Measurements from ENCODE around the gene POLR3G. TPM values are rescaled to one million over a fixed set of nuclear protein-coding genes. Genes with fewer than 3 reads are reported as not detected.

POLR3G gene
- total and polyA plus RNA-seq, 12 donors, result 0.30 to 2.4 (median 0.93) TPM; not detected in 2

DNA sequence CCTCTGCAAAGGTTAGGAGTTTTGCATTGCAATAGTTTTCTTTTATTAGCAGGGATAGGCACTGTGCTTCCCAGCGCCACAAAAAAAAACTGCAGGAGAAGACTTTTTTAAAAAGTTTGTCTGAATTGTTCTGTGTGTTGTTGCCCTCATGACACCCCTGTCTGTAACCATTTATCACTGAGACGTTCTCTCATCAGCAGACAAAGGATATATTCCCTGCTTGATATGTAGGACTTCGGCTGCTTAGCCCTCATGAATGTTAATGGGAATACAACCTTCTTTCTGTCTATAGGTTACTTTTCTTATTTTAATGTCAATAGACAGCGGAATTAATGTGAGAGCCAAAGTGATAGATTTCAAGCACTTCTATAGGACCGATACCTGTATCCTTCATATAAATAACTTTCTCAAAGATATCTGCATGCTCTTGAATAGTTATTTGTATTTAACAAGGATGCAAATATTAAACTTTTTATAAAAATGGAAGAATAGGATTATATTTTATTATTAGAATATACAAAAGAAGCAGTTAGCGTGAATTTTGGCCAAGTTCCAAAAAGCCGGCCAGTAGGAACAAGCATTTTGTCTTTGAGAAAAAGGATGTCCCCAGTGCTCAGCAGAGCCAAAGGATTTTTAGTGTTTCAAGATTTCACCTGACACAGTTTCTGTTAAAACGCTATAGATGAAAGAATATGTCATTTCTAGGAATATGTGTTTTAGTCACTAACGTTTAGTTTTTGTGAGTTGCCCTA, 56.2 kb downstream of the POLR3G start:
- peak in 4 of 7 donors; percentile 5 to 40 (median 18) for DNase-seq
- Histone ChIP-seq H3K27me3 (no peaks in the 10 kb centered on the region), H3K4me1 (replicated peaks in 1 of 2) (peaks cover 5 to 39% of the 10 kb centered on the region in 2 donors), H3K9me3 (replicated peaks in 1 of 3) (no peaks in the 10 kb centered on the region), H3K36me3 (replicated peaks in 1 of 2) (no peaks in the 10 kb centered on the region), H3K4me3 (peak overlapping the region in 1 of 4 donors; percentile 70), H3K27ac (no peak overlapping the region)
- intact Hi-C loops (cut with DNase I), result loop anchor here in 1 of 2 donors (10.0 kb wide), 1 partner anchor 96 kb away; no protein-coding TSS in a partner anchor
- WGBS, 4 donors, result 42 to 50% (median 44%) methylated on average over 9 of the region's 9 CpGs
- TF ChIP-seq POLR2A (IDR thresholded peaks at IDR 0.05), result no peak
- TF ChIP-seq, protein P1, sequence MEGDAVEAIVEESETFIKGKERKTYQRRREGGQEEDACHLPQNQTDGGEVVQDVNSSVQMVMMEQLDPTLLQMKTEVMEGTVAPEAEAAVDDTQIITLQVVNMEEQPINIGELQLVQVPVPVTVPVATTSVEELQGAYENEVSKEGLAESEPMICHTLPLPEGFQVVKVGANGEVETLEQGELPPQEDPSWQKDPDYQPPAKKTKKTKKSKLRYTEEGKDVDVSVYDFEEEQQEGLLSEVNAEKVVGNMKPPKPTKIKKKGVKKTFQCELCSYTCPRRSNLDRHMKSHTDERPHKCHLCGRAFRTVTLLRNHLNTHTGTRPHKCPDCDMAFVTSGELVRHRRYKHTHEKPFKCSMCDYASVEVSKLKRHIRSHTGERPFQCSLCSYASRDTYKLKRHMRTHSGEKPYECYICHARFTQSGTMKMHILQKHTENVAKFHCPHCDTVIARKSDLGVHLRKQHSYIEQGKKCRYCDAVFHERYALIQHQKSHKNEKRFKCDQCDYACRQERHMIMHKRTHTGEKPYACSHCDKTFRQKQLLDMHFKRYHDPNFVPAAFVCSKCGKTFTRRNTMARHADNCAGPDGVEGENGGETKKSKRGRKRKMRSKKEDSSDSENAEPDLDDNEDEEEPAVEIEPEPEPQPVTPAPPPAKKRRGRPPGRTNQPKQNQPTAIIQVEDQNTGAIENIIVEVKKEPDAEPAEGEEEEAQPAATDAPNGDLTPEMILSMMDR (IDR thresholded peaks at IDR 0.05), result no peak

DNA sequence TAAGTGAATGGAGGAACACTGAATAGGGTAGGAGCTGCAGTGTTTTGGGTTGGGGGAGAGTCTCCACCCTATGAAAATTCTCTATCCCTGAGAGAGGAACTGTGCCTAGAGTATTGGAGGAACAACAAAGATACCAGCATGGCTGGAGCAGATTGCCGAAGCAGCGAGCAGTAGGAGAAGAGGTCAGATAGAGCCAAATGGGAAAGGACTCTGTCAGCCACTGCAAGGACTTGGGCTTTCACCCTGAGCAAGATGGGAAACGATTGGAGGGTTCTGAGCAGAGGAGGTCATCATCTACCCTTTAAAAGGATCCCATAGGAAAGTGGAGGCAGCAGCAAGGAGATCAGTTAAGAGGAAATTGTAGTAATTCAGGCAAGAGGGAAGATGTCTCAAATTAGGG, 59.1 kb downstream of the POLR3G start:
- Histone ChIP-seq H3K4me1 (replicated peaks in 1 of 2) (peaks cover 0 to 13% of the 10 kb centered on the region in 2 donors), H3K4me3 (no peak overlapping the region), H3K9me3 (replicated peaks in 1 of 3) (no peaks in the 10 kb centered on the region), H3K36me3 (replicated peaks in 1 of 2) (no peaks in the 10 kb centered on the region), H3K27me3 (no peaks in the 10 kb centered on the region), H3K27ac (no peak overlapping the region)
- TF ChIP-seq, protein P1 (IDR thresholded peaks at IDR 0.05), result no peak
- TF ChIP-seq POLR2A (IDR thresholded peaks at IDR 0.05), result no peak
- intact Hi-C loops (cut with DNase I), result loop anchor here in 1 of 2 donors (10.0 kb wide), 1 partner anchor 99 kb away; no protein-coding TSS in a partner anchor
- DNase-seq, result no peak
- 56 to 68% (median 64%) methylated on average over 3 of the region's 3 CpGs for WGBS, 4 donors

DNA sequence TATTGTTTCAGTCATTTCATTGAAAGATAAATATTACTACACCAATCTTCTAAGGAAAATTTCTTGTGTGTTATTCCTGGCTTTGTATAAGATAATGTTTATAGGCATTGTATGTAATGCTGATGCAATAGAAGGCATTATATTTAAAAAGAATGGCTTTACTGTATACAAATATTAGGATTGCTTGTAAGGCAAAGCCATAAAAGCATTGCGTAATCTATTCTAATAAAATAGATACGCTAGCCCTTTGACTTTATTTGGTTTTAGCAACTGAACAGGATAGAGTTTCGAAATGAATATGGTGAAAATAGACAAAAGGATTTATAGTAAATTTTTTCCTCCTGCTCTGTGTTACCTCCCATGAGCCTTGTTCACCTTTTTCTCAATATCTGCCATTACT, 60.3 kb downstream of the POLR3G start:
- Histone ChIP-seq H3K4me3 (no peak overlapping the region), H3K27ac (no peak overlapping the region), H3K36me3 (replicated peaks in 1 of 2) (no peaks in the 10 kb centered on the region), H3K9me3 (replicated peaks in 1 of 3) (no peaks in the 10 kb centered on the region), H3K4me1 (replicated peaks in 1 of 2) (peaks cover 0 to 13% of the 10 kb centered on the region in 2 donors), H3K27me3 (no peaks in the 10 kb centered on the region)
- WGBS, 4 donors, result 78 to 85% (median 82%) methylated on average over 3 of the region's 3 CpGs
- TF ChIP-seq POLR2A (IDR thresholded peaks at IDR 0.05), result no peak
- TF ChIP-seq, protein P1 (IDR thresholded peaks at IDR 0.05), result no peak
- intact Hi-C loops (cut with DNase I), result loop anchor here in 1 of 2 donors (10.0 kb wide), 1 partner anchor 100 kb away; no protein-coding TSS in a partner anchor
- DNase-seq, result no peak

DNA sequence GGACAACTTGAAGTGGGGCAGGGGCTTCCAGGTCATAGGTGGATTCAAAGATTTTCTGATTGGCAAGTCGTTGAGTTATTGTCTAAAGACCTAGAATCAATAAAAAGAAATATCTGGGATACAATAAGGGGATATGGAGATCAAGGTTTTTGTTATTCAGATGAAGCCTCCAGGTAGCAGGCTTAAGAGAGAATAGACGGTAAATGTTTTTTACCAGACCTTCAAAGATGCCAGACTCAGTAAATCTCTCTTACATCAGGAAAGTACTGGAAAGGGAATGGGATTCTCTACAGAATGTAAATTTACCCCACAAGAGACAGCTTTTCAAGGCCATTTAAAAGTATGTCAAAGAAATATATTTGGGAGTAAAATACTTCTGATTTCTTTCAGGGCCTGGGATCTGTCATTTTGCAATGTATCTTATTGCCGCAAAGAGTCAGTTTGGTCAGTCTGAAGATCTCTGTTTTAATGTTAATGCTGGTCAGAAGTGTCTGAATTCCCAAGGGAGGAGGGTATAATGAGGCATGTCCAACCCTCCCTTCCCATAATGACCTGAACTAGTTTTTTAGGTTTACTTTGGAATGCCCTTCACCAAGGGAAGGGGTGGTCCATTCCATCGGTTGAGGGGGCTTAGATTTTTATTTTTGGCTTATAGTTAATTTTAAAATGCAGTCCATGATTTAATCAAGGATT, 68.3 kb downstream of the POLR3G start:
- 47 to 77% (median 58%) methylated on average over 4 of the region's 4 CpGs for WGBS, 4 donors
- intact Hi-C loops (cut with DNase I), result no loop called here
- H3K27me3 ChIP-seq, result no peaks in the 10 kb centered on the region

More for the DNA sequence above, 68.3 kb downstream of the POLR3G start:
- no peak for TF ChIP-seq POLR2A (IDR thresholded peaks at IDR 0.05)
- TF ChIP-seq, protein P1 (IDR thresholded peaks at IDR 0.05), result no peak
- H3K27ac ChIP-seq, result no peak overlapping the region
- H3K4me3 ChIP-seq, result no peak overlapping the region
- no peaks in the 10 kb centered on the region for H3K9me3 ChIP-seq (replicated peaks in 1 of 3)
- no peaks in the 10 kb centered on the region for H3K4me1 ChIP-seq (replicated peaks in 1 of 2)
- no peak for DNase-seq
- H3K36me3 ChIP-seq (replicated peaks in 1 of 2), result no peaks in the 10 kb centered on the region
